Skin epidermis (tissue), 12 donors: Measurements from ENCODE around the gene TMEM233.

Experiments
- H3K27ac ChIP-seq, 21 experiments: fragments of 200-600 bp; sonication (generic) in 11 of 21; one replicate each; pipeline ENCODE4 v1.5.0; 2020; ENCODE audit warnings: mild to moderate bottlenecking in 3 of 21, inconsistent platforms in 2 of 21, moderate library complexity in 2 of 21
- H3K4me3 ChIP-seq, 7 experiments: fragments of 200-600 bp; sonication (generic) in 2 of 7; one replicate each; pipeline ENCODE4 v1.5.0; 2020; ENCODE audit warnings: inconsistent platforms in 2 of 7, mild to moderate bottlenecking in 2 of 7, moderate library complexity in 1 of 7

Gene TMEM233

DNA sequence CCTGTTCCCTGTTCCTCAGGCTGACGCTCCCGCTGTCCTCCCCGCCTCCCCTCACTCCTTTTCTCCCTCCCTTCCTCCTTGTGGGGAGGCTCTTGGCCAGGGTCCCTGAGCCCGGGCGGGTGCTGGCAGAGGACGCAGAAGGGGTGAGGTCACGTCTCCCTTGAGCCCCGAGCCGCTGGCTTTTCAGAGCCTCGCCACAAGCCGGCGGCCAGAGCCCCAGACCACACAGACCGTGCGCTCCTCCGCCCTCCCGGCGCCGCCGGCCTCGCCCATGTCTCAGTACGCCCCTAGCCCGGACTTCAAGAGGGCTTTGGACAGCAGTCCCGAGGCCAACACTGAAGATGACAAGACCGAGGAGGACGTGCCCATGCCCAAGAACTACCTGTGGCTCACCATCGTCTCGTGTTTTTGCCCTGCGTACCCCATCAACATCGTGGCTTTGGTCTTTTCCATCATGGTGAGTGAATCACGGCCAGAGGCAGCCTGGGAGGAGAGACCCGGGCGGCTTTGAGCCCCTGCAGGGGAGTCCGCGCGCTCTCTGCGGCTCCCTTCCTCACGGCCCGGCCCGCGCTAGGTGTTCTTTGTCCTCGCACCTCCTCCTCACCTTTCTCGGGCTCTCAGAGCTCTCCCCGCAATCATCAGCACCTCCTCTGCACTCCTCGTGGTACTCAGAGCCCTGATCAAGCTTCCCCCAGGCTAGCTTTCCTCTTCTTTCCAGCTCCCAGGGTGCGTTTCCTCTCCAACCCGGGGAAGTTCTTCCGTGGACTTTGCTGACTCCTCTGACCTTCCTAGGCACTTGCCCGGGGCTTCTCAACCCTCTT is at the start of gene TMEM233:
Gene TMEM233 (plus strand): TSS at position 197 of the 821 bp plus-strand sequence. CDS start 75 bp downstream, at position 272.
- peak within 1 kb of the TSS in 2 of 21 experiments; percentile 9 to 70 for H3K27ac ChIP-seq
- H3K4me3 ChIP-seq: peak within 1 kb of the TSS in 6 of 7 experiments; percentile 8 to 22 (median 14)

DNA sequence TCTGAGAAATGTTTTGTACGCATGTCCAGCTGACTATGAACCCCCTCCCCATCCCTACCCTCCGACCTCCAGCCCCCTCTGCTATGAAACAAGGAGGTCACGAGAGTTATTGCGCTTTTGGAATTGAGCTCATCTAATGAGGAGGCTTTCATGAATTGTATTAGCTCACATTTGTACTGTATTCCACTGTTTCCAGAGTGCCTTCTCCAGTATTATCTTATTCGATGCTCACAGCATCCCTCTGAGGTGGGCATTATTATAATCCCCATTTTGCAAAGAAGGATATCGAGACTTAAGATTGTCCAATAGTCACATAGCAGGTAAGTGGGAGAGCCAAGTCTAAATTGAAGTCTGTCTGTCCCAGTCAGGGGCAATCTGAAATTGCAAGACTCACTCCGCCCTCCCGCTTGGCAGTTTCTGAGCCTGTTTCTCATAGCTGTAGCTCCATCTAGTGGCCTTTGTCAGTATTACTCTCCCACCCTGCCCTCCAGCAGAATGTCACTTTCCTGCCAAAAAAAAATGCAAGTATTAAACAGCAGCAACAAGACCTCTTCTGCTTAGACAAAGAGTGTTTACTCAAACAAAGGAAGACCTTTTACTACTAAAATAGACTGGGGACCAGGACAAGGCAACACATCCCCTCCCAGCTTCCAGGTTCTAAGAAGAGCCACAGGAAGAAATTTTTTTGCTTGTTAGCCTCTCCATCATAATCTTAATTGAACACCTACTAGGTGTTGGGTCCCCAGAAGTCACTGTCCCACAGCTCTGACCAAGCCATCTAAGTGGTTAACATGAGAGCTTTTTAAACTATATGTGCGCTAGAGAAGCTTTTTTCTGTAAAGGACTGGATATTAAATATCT is 48.6 kb upstream of the TMEM233 start:
- Histone ChIP-seq H3K4me3 (no peak overlapping the region), H3K27ac (no peak overlapping the region)

DNA sequence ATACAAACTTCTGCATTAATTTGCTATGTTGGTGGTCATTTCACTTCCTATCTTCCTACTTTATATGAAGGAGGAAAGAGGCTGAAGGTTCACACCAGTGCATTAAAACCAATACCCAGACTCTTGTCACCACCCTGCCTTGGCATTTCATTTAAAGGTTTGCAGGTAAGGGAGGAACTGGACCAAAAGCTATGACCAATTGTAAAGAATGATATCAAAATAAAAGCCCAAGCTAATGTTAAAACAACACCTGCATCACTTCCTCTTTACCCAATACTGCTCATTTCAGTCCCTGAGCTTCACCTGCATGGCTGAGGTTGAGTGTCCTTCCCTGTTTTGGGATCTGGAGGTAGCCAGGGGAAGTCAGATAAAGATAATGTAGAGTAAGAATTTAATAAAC is 47.2 kb upstream of the TMEM233 start:
- Histone ChIP-seq H3K27ac (no peak overlapping the region), H3K4me3 (no peak overlapping the region)

DNA sequence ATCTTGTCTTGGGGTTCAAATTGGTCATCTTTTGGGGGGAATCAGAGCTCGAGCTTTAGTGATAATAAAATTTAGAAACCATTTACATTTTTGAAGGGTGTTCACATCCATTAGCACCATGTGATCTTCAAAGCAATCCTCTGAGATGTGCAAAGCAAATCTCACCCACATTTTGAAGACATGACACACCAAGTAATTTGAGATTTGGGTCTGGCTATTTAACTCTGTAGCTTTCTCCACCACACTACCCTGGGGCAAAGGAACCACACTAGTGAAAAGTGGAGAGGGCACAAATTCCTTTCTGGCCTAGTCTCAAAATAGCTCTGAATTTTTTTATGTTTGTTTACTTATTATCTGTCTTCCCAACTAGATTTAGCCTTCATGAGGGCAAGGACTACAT is 46.6 kb upstream of the TMEM233 start:
- H3K4me3 ChIP-seq: no peak overlapping the region

GRCh38 chr12:119556854-119557253 is 36.7 kb upstream of the TMEM233 start:
- H3K27ac ChIP-seq: no peak overlapping the region
- H3K4me3 ChIP-seq: no peak overlapping the region

More for the DNA sequence above, 46.6 kb upstream of the TMEM233 start:
- H3K27ac ChIP-seq: no peak overlapping the region

DNA sequence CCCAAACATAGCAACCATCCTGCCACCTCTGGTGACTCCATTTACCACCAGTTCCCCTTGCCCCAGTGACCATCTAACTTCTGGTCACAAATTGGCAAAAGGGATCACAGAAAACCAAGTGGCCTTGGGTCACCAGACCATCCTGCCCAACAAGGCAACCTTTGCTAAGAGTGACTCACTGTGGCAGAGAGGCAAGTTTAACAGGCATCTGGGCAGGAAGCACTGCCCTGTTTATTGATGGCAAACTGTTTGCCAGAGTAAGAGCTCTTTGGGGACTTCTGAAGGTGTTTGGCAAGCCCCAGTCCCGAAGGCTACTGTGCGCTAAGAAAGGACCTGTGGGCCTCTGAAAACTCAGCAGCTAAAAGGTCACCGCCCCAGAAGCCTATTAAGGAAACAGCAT is 28.2 kb upstream of the TMEM233 start:
- no peak overlapping the region for H3K27ac ChIP-seq
- no peak overlapping the region for H3K4me3 ChIP-seq

- Histone ChIP-seq H3K4me3 (no peak overlapping the region), H3K27ac (no peak overlapping the region)
Measured at GRCh38 chr12:119570771-119571170, 22.8 kb upstream of the TMEM233 start.

- no peak overlapping the region for H3K4me3 ChIP-seq
- H3K27ac ChIP-seq: no peak overlapping the region
Measured at GRCh38 chr12:119573086-119573485, 20.5 kb upstream of the TMEM233 start.

- H3K4me3 ChIP-seq: no peak overlapping the region
- H3K27ac ChIP-seq: no peak overlapping the region
Measured at GRCh38 chr12:119574255-119574654, 19.3 kb upstream of the TMEM233 start.

GRCh38 chr12:119576118-119576810 is 17.3 kb upstream of the TMEM233 start:
- Histone ChIP-seq H3K27ac (no peak overlapping the region), H3K4me3 (no peak overlapping the region)

- Histone ChIP-seq H3K4me3 (no peak overlapping the region), H3K27ac (no peak overlapping the region)
Measured at GRCh38 chr12:119576915-119577314, 16.7 kb upstream of the TMEM233 start.

DNA sequence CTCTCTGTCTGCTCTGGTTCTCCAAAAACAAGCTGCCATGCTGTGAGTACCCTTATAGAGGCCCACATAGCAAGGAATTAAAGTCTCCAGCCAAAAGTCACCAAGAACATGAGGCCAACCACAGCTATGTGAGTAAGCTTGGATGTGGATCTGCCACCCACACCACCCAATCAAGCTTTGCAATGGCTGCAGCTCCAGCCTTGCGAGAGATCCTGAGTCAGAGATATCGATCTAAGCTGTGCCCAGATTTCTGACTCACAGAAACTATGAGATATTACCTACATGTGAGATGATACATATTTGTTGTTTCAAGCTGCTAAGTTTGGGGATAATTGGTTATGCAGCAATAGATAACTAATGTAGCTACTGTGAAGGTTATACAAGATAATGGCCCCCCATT is 15.5 kb upstream of the TMEM233 start:
- H3K4me3 ChIP-seq: no peak overlapping the region

GRCh38 chr12:119589097-119589496 is 4.5 kb upstream of the TMEM233 start:
- H3K27ac ChIP-seq: no peak overlapping the region
- no peak overlapping the region for H3K4me3 ChIP-seq

More for the DNA sequence above, 15.5 kb upstream of the TMEM233 start:
- H3K27ac ChIP-seq: no peak overlapping the region

DNA sequence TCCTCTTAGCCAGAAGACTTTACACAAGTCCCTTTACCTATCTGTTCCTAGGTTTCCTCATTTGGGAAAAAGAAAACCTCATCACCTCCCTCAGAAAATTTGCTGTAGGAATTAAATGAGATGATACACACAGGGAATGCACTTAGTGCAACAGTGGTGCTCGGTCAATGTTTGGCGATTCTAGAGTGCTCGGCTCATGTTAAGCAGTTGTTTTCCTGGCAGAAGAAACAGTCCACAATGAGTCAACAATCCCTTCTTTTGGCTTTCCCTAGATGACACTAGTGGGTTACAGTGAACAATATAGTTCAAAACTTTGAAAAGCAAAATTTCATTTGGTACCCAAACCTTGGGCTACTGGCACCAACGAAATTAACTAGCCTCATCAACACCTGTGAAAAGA is 3.9 kb upstream of the TMEM233 start:
- H3K4me3 ChIP-seq: no peak overlapping the region
- H3K27ac ChIP-seq: no peak overlapping the region

DNA sequence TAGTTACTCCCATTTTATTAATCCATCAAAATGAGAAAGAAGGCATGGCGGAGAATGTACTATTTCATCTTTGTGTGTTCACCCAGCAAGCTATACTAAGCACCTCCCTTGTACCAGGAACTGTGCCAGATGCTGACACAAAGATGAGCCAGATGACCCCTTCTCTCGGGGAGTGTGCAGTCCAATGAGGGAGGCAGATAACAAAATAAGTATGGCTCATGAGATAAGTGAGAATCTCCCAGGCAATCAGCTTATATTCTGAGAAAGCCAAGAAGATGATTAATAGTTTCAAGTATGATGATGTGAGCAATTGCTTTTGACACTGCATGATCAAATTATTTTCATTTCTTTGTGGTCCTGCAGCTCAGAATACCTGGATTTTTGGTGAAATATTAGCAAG is 1.3 kb upstream of the TMEM233 start:
- Histone ChIP-seq H3K27ac (no peak overlapping the region), H3K4me3 (no peak overlapping the region)

GRCh38 chr12:119594399-119594730 is 791 bp downstream of the TMEM233 start:
- Histone ChIP-seq H3K4me3 (peak overlapping the region in 6 of 7 experiments; percentile 8 to 22 (median 14)), H3K27ac (peak overlapping the region in 2 of 21 experiments; percentile 9 to 70)

DNA sequence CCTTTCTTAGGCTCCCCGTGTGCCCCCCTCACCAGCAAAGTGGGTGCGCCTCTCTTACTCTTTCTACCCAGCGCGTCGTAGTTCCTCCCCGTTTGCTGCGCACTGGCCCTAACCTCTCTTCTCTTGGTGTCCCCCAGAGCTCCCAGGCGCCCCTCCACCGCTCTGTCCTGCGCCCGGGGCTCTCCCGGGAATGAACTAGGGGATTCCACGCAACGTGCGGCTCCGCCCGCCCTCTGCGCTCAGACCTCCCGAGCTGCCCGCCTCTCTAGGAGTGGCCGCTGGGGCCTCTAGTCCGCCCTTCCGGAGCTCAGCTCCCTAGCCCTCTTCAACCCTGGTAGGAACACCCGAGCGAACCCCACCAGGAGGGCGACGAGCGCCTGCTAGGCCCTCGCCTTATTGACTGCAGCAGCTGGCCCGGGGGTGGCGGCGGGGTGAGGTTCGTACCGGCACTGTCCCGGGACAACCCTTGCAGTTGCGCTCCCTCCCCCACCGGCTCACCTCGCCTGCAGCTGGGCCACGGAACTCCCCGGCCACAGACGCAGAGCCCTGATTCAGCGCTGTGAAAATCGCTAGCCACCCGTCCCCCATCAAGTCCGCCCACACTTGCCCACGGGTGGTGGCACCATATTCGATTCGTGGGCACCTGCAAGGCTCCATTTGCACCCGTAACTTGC is 1.3 kb downstream of the TMEM233 start:
- peak overlapping the region in 2 of 21 experiments; percentile 9 to 70 for H3K27ac ChIP-seq
- H3K4me3 ChIP-seq: peak overlapping the region in 6 of 7 experiments; percentile 8 to 22 (median 14)

GRCh38 chr12:119598159-119598558 is 4.6 kb downstream of the TMEM233 start:
- Histone ChIP-seq H3K4me3 (no peak overlapping the region), H3K27ac (no peak overlapping the region)

GRCh38 chr12:119601877-119602733 is 8.5 kb downstream of the TMEM233 start:
- Histone ChIP-seq H3K4me3 (no peak overlapping the region), H3K27ac (no peak overlapping the region)
